NCI-H1436 treated with DMSO at 0.1 percent for 48 hours (cell line): ENCODE results near the gene FGD3.

Source experiments
- DNase-seq: peaks from one replicate; lab custom pipeline; 2025; lab: John Stamatoyannopoulos, UW

Gene FGD3

GRCh38 chr9:93077367-93077766 is 130.0 kb downstream of the FGD3 start:
- DNase-seq, result no peak

GRCh38 chr9:93077811-93078210 is 130.5 kb downstream of the FGD3 start:
- no peak for DNase-seq

GRCh38 chr9:93079371-93079770 is 132.0 kb downstream of the FGD3 start:
- DNase-seq, result no peak

GRCh38 chr9:93080406-93080805 is 133.1 kb downstream of the FGD3 start:
- no peak for DNase-seq

DNA sequence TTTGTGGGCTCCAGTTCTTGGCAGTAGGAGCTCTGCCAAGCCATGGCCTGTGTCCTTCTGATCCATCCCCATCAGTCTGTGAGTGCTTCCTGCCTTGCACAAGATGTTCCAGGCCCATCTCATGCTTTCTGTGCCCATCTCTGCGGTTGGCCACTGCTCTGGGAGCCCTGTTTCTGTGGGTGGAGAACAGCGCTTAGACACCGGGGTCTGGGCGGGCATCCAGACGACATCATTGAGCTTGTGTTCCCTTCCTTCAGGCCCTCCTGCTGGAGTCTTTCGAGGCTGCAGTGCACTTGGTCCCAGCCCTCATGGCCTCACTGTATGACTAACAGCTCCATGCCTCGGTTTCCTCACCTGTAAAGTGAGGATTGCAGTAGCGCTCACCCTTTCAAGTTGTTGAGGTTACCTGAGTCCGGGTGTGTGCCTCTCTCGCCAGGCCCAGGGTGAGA is 133.8 kb downstream of the FGD3 start:
- no peak for DNase-seq

DNA sequence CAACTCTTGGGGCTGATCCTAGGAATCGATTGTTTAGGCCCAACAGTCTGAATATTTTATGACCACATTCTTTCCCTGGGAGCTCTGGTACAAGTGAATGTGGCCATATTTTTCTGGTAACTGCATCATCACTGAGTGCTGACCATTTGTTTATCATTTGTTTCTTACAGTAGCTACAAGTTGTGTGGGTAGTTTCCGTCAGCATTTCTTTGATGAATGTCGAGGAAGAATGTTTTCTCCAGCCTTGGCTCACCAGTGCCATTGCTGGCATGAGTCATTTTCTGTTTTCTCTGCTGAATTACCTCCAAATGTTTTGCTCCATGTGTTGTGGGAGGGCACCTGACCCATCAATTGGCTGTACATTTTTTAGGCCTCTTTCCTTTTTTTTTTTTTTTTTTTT is 134.6 kb downstream of the FGD3 start:
- DNase-seq, result no peak

- no peak for DNase-seq
Observed at GRCh38 chr9:93082841-93083411, 135.6 kb downstream of the FGD3 start.

GRCh38 chr9:93083592-93084470 is 136.5 kb downstream of the FGD3 start:
- DNase-seq, result no peak

GRCh38 chr9:93084471-93084881 is 137.2 kb downstream of the FGD3 start:
- no peak for DNase-seq

- no peak for DNase-seq
Observed at GRCh38 chr9:93085676-93086075, 138.4 kb downstream of the FGD3 start.
